Measurements from ENCODE around the gene AGER.
"Not testable (repeated sequence)": the region's sequence is repeated elsewhere in the genome, so short reads cannot be mapped to it uniquely, and the experiment has no call there.

Gene AGER

DNA sequence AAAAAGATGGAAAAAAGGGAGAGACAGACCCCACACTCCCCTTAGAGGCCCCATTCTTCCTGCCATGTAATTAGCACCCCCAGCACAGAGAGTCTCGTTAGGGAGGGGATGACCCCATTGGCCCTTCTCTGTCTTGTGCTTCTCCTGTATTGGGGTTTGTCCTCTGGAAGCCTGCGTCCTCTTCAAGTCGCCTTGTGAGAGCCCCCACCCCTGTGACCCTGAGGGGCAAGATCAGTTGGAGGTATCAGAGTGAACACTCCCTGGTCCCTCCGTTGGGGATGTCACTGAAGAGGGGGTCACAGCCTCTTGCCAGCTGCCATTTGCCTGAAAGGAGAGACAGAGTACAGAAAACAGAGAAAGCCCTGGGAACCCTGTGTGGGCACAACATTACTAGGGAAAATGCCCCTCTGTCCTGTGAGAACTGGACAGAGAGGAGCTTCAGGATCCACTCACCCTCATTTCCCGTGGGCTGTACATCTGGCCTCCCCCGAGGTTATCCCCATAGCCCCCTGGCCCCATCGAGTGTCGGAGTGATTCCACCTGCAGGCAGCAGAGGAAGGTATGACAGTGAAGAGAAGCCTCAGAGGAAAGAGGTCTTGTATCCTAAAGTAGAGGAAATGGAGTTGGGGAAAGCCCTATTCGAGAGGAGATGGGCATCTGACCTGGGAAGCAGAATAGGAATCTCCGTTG is 2.2 kb upstream of the AGER start:
- DNase-seq (ENCODE audit: low read depth): not testable (repeated sequence)

DNA sequence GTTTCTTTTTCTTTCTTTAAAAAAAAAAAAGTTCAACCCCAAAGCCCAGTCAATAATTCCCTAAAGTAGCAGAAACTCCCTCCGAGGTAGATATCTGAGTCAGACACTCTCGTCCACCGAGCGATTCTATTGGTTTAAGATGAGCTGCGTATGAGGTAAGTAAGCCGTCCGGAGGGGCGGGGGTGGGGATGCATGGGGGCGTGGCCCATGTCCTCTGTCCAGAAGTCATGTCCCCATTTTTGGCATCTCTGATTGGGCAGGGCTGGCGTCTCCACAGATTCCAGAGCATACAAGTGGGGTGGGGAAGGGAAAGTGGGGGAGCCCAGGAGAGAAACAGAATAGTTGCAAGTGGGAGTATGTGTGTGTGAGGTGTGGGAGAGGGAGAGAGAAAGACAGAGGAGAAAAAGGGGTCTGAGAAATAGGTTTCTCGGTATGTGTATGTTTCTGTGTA is 1.7 kb upstream of the AGER start:
- not testable (repeated sequence) for DNase-seq (ENCODE audit: low read depth)

DNA sequence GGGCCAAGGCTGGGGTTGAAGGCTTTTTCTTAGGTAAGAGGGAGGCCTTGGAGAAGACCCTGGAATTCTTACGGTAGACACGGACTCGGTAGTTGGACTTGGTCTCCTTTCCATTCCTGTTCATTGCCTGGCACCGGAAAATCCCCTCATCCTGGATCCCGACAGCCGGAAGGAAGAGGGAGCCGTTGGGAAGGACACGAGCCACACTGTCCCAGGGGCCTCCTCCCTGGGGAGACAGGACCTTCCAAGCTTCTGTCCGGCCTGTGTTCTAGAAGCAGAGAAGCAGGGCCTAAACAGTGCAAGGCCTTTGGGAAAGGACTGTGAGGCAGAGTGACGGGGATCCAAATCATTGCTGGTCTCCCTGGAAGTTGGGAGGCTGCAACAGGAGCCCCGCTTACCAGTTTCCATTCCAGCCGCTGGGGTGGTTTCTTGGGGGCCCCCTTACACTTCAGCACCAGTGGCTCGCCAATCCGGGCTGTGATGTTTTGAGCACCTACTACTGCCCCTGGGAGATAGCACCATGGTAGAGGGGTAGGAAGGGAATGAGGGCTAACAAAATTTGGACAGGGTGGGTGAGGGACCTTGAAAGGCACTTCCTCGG is 470 bp downstream of the AGER start:
- no peak for DNase-seq (ENCODE audit: low read depth)

GRCh38 chr6:32183030-32183429 is 1.0 kb downstream of the AGER start:
- no peak for DNase-seq (ENCODE audit: low read depth)

- no peak for DNase-seq (ENCODE audit: low read depth)
Measured at GRCh38 chr6:32182555-32182981, 1.5 kb downstream of the AGER start.

GRCh38 chr6:32181915-32182529 is 2.0 kb downstream of the AGER start:
- DNase-seq (ENCODE audit: low read depth): no peak

DNA sequence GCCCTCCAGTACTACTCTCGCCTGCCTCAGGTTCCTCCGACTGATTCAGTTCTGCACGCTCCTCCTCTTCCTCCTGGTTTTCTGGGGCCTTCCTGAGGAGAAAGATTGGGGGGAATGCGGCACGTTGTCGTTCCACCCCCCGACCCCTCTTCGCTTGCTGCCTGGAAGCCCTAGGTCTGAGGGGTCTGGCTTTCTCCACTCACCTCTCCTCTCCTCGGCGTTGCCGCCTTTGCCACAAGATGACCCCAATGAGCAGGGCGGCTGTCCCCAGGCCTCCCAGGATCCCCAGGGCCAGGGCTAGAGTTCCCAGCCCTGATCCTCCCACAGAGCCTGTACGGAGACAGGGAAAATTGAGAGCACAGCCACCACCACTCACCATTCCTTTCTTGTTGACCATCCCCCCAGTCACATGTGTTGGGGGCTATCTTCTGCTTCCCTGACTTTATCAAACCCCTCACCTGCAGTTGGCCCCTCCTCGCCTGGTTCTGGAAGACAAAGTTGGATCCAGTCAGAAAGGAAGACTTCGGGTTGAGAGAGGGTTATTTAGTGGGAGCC is 2.8 kb downstream of the AGER start:
- no peak for DNase-seq (ENCODE audit: low read depth)

DNA sequence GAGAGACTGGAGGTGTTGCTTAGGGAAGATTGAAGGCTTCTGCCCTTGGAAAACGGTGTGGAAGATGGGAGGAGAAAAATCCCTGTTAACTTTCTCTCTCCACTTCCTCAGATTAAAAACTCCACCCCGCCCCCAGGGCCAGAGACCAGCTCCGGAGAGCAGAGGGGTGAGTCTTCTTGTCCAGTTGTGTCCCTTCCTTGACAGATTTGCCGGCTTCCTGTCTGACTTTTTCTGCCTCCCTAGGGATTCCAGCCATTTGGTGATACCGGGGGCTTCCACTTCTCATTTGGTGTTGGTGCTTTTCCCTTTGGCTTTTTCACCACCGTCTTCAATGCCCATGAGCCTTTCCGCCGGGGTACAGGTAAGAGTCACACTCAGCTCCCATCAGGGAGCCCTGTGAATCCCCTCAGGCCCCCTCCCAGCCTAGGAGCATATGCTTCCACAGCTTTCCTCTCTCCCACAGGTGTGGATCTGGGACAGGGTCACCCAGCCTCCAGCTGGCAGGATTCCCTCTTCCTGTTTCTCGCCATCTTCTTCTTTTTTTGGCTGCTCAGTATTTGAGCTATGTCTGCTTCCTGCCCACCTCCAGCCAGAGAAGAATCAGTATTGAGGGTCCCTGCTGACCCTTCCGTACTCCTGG is 4.2 kb downstream of the AGER start:
- DNase-seq (ENCODE audit: low read depth): no peak

DNA sequence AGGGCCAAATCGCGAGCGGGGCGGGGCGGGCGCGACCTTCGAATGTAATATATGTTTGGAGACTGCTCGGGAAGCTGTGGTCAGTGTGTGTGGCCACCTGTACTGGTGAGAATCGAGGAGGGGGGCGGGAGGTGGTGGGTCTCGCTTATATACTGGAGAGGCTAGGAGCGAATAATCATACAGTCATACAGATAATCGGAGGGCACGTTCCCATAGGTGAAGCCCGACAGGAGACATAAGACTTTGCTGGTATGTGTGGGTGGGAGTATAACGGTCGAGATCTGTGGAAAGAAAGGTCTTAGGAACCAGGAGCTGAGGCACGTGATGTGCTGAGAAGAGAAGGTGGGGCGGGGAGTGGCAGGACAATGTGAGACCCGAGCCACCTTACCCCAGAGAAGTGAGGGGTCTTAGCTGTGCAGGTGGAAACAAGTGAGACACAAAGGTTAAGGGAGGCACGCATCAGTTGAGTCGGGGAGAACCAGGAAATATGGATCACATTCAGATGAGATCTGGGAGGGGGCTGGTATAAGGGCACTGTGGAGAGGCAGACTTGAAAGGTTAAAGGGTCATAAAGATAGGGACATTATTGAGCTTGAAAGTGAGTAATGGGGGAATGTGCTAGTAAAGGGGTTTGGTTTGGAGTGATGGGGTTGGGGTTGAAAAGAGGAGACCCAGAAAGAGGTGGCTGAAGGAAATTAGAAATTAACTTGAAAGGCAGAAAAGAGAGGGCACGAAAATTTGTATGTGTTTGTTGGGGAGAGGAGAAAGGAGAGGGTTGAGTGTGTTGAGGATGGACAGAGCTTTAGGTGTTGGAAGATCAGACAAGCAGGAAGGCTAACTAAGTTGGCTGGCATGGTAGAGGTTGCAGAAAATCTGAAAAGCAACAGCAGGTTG is 5.3 kb downstream of the AGER start:
- DNase-seq (ENCODE audit: low read depth): no peak

DNA sequence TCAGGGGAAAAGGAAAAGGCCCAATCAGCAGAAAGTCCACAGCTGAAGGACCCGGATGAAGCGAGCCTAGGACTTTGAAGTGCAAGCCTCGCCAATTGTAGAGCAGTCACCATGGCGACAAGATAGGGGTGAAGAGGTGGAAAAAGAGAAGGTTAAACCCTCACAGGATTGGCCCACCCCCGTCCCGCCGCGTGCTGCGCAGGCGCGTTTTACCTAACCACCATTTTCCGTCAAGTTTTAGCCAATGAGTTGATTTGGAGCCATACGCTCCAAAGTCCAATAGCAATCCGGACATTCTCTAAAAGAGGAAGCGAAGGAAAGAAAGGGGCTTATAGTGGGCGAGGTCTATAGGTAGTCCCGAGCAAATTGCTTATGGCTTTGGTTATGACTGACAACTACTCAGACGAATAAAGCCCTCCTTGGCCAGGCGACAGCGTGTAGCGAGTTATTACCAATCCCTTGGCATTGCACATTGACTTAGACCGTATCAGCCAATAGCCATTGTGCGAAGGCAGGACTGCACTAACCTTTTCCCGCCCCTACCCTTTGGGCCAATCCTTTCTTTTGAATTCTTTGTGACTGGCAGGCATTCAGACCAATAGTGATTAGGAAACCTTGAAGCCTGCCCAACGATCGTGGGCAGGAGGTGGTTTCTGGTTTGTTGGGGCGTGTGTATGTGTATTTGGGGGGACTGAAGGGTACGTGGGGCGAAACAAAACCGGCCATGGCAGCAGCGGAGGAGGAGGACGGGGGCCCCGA is 6.1 kb downstream of the AGER start, which contains the start of gene RNF5:
Gene RNF5 (plus strand): TSS at position 618 of the 759 bp plus-strand sequence. CDS start 107 bp downstream, at position 725.
- peak; percentile 100 for DNase-seq (ENCODE audit: low read depth)

DNA sequence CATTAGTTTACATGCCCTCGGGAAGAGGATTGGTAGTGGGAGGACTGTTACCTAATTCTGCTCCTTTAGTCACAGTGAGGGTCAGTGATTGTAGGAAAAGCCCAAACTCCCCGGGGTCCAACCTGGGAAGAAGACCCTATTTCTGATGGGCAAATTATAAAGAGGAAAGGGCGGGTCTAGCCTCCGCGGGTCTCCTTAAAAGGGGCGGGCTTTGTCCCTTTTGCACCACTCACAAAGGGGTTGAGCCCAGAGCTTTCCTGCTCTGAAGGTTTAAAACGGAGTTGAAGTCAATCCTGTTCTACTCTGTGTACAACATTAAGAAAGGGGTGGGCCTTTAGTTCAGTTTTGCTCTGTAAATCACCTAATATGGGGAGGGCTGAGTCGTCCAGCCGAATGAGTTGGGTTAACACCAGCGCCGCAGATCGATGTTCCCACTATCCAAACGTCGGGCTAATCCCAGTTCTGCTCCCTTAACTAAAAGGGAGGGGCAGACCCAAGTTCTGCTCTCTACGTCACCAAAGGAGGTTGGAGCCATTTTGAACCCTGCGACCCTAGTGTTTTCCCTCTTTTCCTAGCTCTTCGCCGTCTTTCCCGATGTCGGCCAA is 6.8 kb downstream of the AGER start:
- no peak for DNase-seq (ENCODE audit: low read depth)

DNA sequence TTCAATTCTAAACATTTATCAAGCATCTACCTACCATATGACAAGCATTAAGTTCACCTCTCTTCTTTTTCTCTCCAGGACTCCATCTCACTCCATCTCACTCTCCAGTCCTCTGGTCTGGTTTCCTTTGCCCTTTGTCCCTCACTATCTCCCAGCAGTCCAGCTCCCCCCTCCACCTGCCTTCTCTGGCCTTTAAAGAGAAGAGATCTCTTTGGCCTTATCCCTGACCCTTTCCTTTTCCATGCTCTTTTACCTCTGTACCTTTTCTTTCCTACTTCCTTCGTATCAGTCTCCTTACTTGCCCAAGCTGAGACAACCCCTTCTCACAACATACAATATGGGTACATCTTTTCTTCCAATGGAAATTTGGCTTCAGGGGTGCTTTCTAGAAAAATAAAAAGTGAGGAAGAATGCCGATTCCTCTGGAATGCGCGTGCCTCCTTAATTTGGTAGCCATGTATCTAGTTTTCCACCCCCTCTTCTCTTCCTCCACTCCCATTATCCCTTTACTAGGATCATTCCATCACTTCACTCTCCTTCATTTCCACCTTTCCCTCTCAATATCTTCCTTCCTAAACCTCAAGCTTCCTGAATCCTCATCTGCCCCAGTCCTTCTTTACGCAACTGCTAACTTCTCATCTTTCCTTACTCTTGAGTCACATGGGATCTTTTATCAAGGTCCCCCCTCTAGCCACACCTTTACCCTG is 7.4 kb downstream of the AGER start:
- DNase-seq (ENCODE audit: low read depth): no peak

- peak; percentile 91 for DNase-seq (ENCODE audit: low read depth)
Measured at GRCh38 chr6:32175711-32176475, 8.2 kb downstream of the AGER start, which contains the start of gene AGPAT1. Gene AGPAT1 (minus strand): TSS chr6:32176084. CDS start chr6:32171496, 4,588 bp downstream.

GRCh38 chr6:32175322-32175710 is 8.7 kb downstream of the AGER start:
- no peak for DNase-seq (ENCODE audit: low read depth)

DNA sequence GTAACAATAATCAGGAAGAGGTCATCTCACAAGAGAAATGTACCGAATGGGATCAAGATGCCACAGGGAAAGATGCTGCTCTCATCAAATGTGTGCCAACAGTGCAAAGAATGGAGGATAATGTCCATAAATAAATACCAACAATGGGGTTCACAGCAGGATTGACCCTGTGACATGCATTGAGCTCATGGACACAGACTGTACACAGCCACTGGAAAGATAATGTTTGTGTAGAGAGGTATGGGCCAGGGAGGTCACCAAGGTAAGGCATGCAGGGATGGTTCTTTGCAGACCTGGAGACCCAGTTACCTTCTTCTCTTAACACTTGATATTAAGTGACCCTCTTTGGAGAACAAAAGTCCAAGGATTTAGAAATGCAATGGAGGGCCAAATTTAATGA is 9.6 kb downstream of the AGER start:
- no peak for DNase-seq (ENCODE audit: low read depth)

DNA sequence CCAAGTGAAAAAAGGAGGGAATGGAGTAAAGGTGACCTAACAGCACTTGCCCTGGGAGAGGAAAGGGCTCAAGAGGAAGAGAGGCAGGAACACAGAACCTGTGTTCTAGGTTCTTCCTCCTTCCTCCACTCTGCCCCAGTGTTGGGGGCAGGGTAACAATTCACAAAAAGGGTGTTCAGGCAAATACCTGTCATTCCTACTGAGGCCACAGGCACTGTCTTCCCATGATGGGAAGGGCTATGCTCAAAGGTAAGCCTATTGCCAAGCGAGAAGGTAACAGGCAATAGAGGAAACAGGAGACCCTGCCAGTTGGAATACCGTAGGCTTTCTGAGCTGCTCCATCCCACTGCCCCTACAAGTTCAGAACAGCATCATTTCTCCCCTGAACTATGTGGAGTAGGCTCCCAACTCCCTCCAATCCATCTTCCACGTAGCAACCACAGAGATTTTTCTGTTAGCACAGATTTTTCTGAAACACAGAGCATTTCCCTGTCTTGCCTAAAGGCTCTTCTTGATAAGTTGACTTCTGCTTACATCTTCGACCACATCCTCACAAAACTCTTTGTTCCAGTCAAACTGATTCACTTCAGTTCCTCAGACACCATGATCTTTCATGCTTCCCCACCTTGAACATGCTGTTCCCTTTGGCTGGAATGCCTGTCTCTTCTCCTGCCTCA is 10.9 kb downstream of the AGER start:
- no peak for DNase-seq (ENCODE audit: low read depth)

- no peak for DNase-seq (ENCODE audit: low read depth)
Measured at GRCh38 chr6:32171234-32171633, 12.8 kb downstream of the AGER start.

DNA sequence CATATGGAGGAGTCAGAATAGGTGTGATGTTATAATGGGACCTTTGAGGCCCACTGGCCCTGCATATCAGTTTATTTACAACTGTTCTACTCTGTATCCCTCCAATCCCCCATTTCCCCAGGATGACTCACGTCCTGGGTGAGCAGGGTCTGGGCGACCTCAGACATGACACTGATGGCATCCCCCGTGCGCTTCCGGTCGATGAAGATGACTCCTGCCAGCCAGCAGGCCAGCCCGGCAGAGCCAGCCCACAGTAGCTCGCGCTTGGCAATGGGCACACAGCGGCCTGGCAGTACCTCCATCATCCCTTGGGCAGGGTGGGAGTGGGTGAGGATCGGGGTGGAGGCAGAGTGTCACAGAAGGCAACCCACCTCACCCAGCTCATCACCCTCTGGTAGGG is 13.8 kb downstream of the AGER start:
- DNase-seq (ENCODE audit: low read depth): no peak
